Fibroblast of villous mesenchyme (primary cell): ENCODE measurements around the gene RMND5B. TPM values are rescaled to one million over a fixed set of nuclear protein-coding genes. Genes with fewer than 3 reads are reported as not detected.

ENCODE experiments used
- DNase-seq: peaks from one replicate; pipeline ENCODE4 v3.0.0-alpha.2; 2010; ENCODE audit warnings: low read depth
- H3K4me3 ChIP-seq: 2 replicates; pipeline ENCODE4 v1.5.1; 2011; ENCODE audit warnings: low read depth, mild to moderate bottlenecking, low read length
- total RNA-seq: library from RNA; depleted of rRNA; stranded (reverse); fragments of >200 nt; gene quantifications from 2 replicates; pipeline ENCODE4 v1.2.3, GENCODE V29; 2012
- TF ChIP-seq, protein P1 (sequence below): IDR thresholded peaks from 2 replicates; pipeline ENCODE4 v1.5.1; 2012; ENCODE audit warnings: low read depth, mild to moderate bottlenecking, low read length; ENCODE audit not compliant: insufficient read depth

The RMND5B gene
- total RNA-seq, 1 donor = 22.0 TPM

DNA sequence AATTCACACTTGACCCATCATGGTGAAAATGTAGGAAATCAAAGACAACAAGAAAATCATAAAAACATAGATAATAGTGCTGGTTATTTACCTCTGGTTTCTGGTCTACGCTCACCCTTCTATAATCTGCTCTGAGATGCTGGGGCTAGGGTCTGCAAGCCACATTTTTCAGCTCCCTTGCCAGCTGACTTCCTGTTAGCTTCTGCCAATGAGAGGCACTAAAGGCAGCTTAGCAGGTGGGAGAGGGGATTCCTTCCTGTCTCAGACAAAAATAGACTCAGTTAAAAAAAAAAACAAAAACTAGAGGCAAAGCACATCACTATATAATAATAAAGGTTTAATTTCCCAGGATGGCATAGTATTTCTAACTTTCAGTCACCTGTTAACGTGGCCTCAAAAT is 37.7 kb upstream of the RMND5B start:
- H3K4me3 ChIP-seq = no peak overlapping the region
- DNase-seq = no peak
- TF ChIP-seq, protein P1, sequence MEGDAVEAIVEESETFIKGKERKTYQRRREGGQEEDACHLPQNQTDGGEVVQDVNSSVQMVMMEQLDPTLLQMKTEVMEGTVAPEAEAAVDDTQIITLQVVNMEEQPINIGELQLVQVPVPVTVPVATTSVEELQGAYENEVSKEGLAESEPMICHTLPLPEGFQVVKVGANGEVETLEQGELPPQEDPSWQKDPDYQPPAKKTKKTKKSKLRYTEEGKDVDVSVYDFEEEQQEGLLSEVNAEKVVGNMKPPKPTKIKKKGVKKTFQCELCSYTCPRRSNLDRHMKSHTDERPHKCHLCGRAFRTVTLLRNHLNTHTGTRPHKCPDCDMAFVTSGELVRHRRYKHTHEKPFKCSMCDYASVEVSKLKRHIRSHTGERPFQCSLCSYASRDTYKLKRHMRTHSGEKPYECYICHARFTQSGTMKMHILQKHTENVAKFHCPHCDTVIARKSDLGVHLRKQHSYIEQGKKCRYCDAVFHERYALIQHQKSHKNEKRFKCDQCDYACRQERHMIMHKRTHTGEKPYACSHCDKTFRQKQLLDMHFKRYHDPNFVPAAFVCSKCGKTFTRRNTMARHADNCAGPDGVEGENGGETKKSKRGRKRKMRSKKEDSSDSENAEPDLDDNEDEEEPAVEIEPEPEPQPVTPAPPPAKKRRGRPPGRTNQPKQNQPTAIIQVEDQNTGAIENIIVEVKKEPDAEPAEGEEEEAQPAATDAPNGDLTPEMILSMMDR = no peak

DNA sequence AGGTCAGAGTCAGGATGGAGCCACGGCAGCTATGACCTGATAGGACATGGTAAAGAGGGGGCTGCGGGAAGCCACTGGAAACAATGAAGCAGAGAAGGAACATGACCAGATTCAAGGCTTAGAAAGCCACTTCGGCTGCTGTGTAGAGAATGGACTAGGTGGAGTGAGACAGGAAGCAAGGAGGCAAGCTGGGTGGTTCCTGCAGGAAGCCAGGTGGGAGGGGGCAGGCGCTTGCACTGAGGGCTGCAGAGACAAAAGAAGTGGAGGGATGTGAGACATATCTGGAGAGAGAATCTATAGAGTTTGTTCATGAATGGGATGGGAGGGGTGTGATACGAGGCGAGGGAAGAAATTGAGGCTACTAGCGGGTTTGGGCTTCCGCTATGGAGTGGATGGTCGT is 36.5 kb upstream of the RMND5B start:
- TF ChIP-seq, protein P1 = no peak
- H3K4me3 ChIP-seq = no peak overlapping the region
- DNase-seq = no peak

DNA sequence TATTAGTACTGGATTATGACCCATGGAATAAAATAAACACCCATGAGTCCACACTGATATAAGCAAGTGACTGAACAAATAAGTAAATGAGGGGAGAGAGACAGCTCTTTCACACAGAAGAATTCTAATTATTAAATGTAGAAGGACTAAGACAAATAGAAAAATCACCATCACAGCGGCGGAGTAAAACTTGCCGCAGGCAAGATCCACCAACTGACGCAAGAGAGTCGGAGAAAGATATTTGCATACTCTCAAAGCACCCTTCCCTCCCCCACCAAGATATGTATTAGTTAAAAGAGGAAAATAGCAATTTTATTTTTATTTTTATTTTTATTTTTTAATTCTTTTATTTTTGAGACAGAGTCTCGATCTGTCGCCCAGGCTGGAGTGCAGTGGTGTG is 32.1 kb upstream of the RMND5B start:
- TF ChIP-seq, protein P1 = no peak
- no peak overlapping the region for H3K4me3 ChIP-seq
- DNase-seq = no peak

DNA sequence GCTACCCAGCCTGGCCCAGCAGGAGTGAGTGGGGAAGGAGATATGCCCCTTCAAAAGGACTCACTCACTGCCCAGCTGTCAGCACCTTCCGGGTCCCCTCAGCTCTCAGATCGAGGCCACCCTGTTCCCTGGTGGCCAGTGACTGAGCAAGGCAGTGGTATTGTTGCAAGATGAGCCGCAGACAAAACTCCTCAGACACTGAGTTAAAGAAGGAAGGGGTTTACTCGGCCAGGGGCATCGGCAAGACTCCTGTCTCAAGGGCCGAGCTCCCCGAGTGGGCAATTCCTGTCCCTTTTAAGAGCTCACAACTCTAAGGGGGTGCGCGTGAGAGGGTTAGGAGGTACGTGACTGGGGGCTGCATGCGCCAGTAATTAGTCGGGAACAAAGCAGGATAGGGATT is 27.2 kb upstream of the RMND5B start:
- H3K4me3 ChIP-seq = no peak overlapping the region
- TF ChIP-seq, protein P1 = no peak
- no peak for DNase-seq

DNA sequence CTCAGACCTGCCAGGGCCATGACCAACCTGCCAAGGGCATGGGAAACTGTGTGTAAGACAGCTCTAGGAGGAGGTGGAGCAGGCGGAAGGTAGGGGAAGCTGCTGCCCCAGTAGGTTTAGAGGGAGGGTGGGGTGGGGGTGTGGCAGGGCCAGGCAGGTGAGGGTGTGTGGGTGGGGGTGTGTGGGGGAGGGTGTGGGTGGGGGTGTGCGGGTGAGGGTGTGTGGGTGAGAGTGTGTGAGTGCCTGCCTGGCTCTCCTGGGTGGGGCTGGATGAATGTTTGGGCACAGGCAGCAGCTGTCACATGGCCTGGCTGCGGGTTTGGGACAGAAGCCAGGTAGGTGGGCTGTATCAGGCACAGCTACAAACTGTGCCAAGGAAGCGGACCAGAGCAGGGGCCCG is 26.3 kb upstream of the RMND5B start:
- H3K4me3 ChIP-seq = no peak overlapping the region
- TF ChIP-seq, protein P1 = no peak

DNA sequence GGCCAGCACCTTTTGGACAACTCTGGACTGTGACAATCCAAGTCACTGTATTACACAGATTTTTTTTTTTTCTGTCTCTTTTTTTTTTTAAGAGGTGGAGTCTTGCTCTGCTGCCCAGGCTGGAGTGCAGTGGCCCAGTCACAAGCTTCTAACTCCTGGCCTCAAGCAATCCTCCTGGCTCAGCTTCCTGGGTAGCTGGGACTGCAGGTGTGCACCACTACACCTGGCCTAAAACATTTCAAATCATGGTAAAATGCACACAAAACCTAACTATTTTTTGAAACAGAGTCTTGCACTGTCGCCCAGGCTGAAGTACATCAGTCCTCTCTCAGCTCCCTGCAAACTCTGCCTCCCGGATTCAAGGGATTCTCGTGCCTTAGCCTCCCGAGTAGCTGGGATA is 24.7 kb upstream of the RMND5B start:
- DNase-seq = no peak
- TF ChIP-seq, protein P1 = no peak
- no peak overlapping the region for H3K4me3 ChIP-seq

More for the DNA sequence above, 26.3 kb upstream of the RMND5B start:
- no peak for DNase-seq

DNA sequence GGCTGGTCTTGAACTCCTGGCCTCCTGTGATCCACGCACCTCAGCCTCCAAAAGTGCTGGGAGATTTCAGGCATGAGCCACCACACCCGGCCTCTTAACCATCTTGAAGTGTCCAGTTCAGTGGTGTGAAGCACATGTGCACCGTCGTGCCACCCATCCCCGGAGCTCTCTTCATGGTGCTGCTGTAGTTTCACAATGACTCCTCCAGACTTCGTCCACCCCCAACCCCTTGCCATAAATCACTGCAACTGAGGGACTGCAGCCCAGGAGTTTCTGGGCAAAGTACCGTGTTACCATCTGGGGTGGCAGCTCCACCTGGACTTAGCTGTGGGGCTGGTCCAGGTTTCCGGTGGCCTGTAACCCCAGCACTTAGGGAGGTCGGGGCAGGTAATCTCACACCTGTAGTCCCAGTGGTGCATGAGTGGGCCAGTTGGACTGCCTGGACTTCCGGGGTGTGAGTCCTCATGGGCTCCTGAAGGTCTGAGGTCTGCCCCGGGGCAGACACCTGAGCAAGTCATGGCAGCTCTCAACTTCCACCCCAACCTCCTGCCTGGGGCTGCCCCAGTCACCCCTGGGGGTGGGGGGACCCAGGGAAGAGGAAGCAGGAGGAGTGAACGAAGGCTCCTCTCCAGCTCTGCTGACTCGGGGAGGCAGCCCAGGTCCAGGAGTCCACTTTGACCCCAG is 24.1 kb upstream of the RMND5B start:
- no peak for DNase-seq
- TF ChIP-seq, protein P1 = no peak
- no peak overlapping the region for H3K4me3 ChIP-seq
